ENCODE data around the gene PRKCE.

PRKCE gene

GRCh38 chr2:45723857-45724256 is 72.4 kb downstream of the PRKCE start:
- intact Hi-C loops (cut with micrococcal nuclease) = no loop called here
- no peak overlapping the region for H3K27ac Mint-ChIP-seq
- no peaks in the 10 kb centered on the region for H3K27me3 Mint-ChIP-seq
- no peaks in the 10 kb centered on the region for H3K9me3 Mint-ChIP-seq
- peaks cover 36% of the 10 kb centered on the region for H3K4me1 Mint-ChIP-seq (ENCODE audit: low read depth)
- no peaks in the 10 kb centered on the region for H3K36me3 Mint-ChIP-seq (ENCODE audit: low read depth)
- no peak overlapping the region for H3K4me3 Mint-ChIP-seq

GRCh38 chr2:45724335-45724734 is 72.9 kb downstream of the PRKCE start:
- Mint-ChIP-seq H3K36me3 (ENCODE audit: low read depth) (no peaks in the 10 kb centered on the region), H3K27ac (no peak overlapping the region), H3K9me3 (no peaks in the 10 kb centered on the region), H3K4me1 (ENCODE audit: low read depth) (peaks cover 41% of the 10 kb centered on the region), H3K27me3 (no peaks in the 10 kb centered on the region), H3K4me3 (no peak overlapping the region)
- intact Hi-C loops (cut with micrococcal nuclease) = no loop called here

- Mint-ChIP-seq H3K4me1 (ENCODE audit: low read depth) (peaks cover 49% of the 10 kb centered on the region), H3K27me3 (no peaks in the 10 kb centered on the region), H3K4me3 (no peak overlapping the region), H3K36me3 (ENCODE audit: low read depth) (no peaks in the 10 kb centered on the region), H3K9me3 (no peaks in the 10 kb centered on the region), H3K27ac (no peak overlapping the region)
- intact Hi-C loops (cut with micrococcal nuclease) = no loop called here
These were observed 74.3 kb downstream of the PRKCE start for GRCh38 chr2:45725731-45726130.

- no peak overlapping the region for H3K27ac Mint-ChIP-seq
- no peaks in the 10 kb centered on the region for H3K36me3 Mint-ChIP-seq (ENCODE audit: low read depth)
- H3K27me3 Mint-ChIP-seq = no peaks in the 10 kb centered on the region
- H3K9me3 Mint-ChIP-seq = no peaks in the 10 kb centered on the region
- no peak overlapping the region for H3K4me3 Mint-ChIP-seq
- intact Hi-C loops (cut with micrococcal nuclease) = no loop called here
- H3K4me1 Mint-ChIP-seq (ENCODE audit: low read depth) = peaks cover 49% of the 10 kb centered on the region
These were observed 74.7 kb downstream of the PRKCE start for GRCh38 chr2:45726188-45726587.

- peaks cover 48% of the 10 kb centered on the region for H3K4me1 Mint-ChIP-seq (ENCODE audit: low read depth)
- no peaks in the 10 kb centered on the region for H3K9me3 Mint-ChIP-seq
- H3K4me3 Mint-ChIP-seq = no peak overlapping the region
- H3K36me3 Mint-ChIP-seq (ENCODE audit: low read depth) = no peaks in the 10 kb centered on the region
- intact Hi-C loops (cut with micrococcal nuclease) = no loop called here
- H3K27me3 Mint-ChIP-seq = no peaks in the 10 kb centered on the region
- peak overlapping the region; percentile 39 for H3K27ac Mint-ChIP-seq
These were observed 77.0 kb downstream of the PRKCE start for GRCh38 chr2:45728458-45728942.

GRCh38 chr2:45729753-45730512 is 78.5 kb downstream of the PRKCE start:
- intact Hi-C loops (cut with micrococcal nuclease) = loop anchor here (5.0 kb wide), 1 partner anchor 37 kb away; no protein-coding TSS in a partner anchor

GRCh38 chr2:45731141-45731540 is 79.7 kb downstream of the PRKCE start:
- intact Hi-C loops (cut with micrococcal nuclease) = loop anchor here (5.0 kb wide), 1 partner anchor 36 kb away; no protein-coding TSS in a partner anchor
- H3K4me3 Mint-ChIP-seq = no peak overlapping the region
- H3K27me3 Mint-ChIP-seq = no peaks in the 10 kb centered on the region
- no peaks in the 10 kb centered on the region for H3K9me3 Mint-ChIP-seq
- peaks cover 34% of the 10 kb centered on the region for H3K4me1 Mint-ChIP-seq (ENCODE audit: low read depth)
- H3K27ac Mint-ChIP-seq = no peak overlapping the region
- H3K36me3 Mint-ChIP-seq (ENCODE audit: low read depth) = no peaks in the 10 kb centered on the region

More at GRCh38 chr2:45729753-45730512, 78.5 kb downstream of the PRKCE start:
- no peaks in the 10 kb centered on the region for H3K27me3 Mint-ChIP-seq
- H3K9me3 Mint-ChIP-seq = no peaks in the 10 kb centered on the region
- H3K4me1 Mint-ChIP-seq (ENCODE audit: low read depth) = peaks cover 41% of the 10 kb centered on the region
- peak overlapping the region; percentile 46 for H3K27ac Mint-ChIP-seq
- H3K4me3 Mint-ChIP-seq = no peak overlapping the region
- no peaks in the 10 kb centered on the region for H3K36me3 Mint-ChIP-seq (ENCODE audit: low read depth)

GRCh38 chr2:45732436-45732835 is 81.0 kb downstream of the PRKCE start:
- Mint-ChIP-seq H3K4me1 (ENCODE audit: low read depth) (peaks cover 33% of the 10 kb centered on the region), H3K9me3 (no peaks in the 10 kb centered on the region), H3K27ac (no peak overlapping the region), H3K27me3 (no peaks in the 10 kb centered on the region), H3K4me3 (no peak overlapping the region), H3K36me3 (ENCODE audit: low read depth) (no peaks in the 10 kb centered on the region)
- intact Hi-C loops (cut with micrococcal nuclease) = loop anchor here (5.0 kb wide), 1 partner anchor 35 kb away; no protein-coding TSS in a partner anchor

GRCh38 chr2:45732946-45733345 is 81.5 kb downstream of the PRKCE start:
- Mint-ChIP-seq H3K4me3 (no peak overlapping the region), H3K27me3 (no peaks in the 10 kb centered on the region), H3K27ac (no peak overlapping the region), H3K36me3 (ENCODE audit: low read depth) (no peaks in the 10 kb centered on the region), H3K4me1 (ENCODE audit: low read depth) (peaks cover 33% of the 10 kb centered on the region), H3K9me3 (no peaks in the 10 kb centered on the region)
- intact Hi-C loops (cut with micrococcal nuclease) = loop anchor here (5.0 kb wide), 1 partner anchor 34 kb away; no protein-coding TSS in a partner anchor

GRCh38 chr2:45734336-45734735 is 82.9 kb downstream of the PRKCE start:
- intact Hi-C loops (cut with micrococcal nuclease) = loop anchor here (5.0 kb wide), 1 partner anchor 33 kb away; no protein-coding TSS in a partner anchor
- Mint-ChIP-seq H3K27me3 (no peaks in the 10 kb centered on the region), H3K9me3 (no peaks in the 10 kb centered on the region), H3K36me3 (ENCODE audit: low read depth) (no peaks in the 10 kb centered on the region), H3K27ac (no peak overlapping the region), H3K4me3 (no peak overlapping the region), H3K4me1 (ENCODE audit: low read depth) (peaks cover 21% of the 10 kb centered on the region)

GRCh38 chr2:45734952-45735351 is 83.5 kb downstream of the PRKCE start:
- H3K4me1 Mint-ChIP-seq (ENCODE audit: low read depth) = peaks cover 15% of the 10 kb centered on the region
- no peaks in the 10 kb centered on the region for H3K36me3 Mint-ChIP-seq (ENCODE audit: low read depth)
- H3K9me3 Mint-ChIP-seq = no peaks in the 10 kb centered on the region
- H3K27me3 Mint-ChIP-seq = no peaks in the 10 kb centered on the region
- no peak overlapping the region for H3K27ac Mint-ChIP-seq
- H3K4me3 Mint-ChIP-seq = no peak overlapping the region
- intact Hi-C loops (cut with micrococcal nuclease) = loop anchor here (5.0 kb wide), 1 partner anchor 32 kb away; no protein-coding TSS in a partner anchor

- Mint-ChIP-seq H3K36me3 (ENCODE audit: low read depth) (no peaks in the 10 kb centered on the region), H3K9me3 (no peaks in the 10 kb centered on the region), H3K4me1 (ENCODE audit: low read depth) (peaks cover 5% of the 10 kb centered on the region), H3K27me3 (no peaks in the 10 kb centered on the region), H3K27ac (no peak overlapping the region), H3K4me3 (no peak overlapping the region)
- intact Hi-C loops (cut with micrococcal nuclease) = no loop called here
These were observed 85.6 kb downstream of the PRKCE start for GRCh38 chr2:45736757-45737704.

GRCh38 chr2:45739796-45740485 is 88.5 kb downstream of the PRKCE start:
- intact Hi-C loops (cut with micrococcal nuclease) = no loop called here
- H3K27me3 Mint-ChIP-seq = no peaks in the 10 kb centered on the region
- H3K9me3 Mint-ChIP-seq = no peaks in the 10 kb centered on the region

More at GRCh38 chr2:45739796-45740485, 88.5 kb downstream of the PRKCE start:
- H3K27ac Mint-ChIP-seq = no peak overlapping the region
- H3K4me1 Mint-ChIP-seq (ENCODE audit: low read depth) = peaks cover 2% of the 10 kb centered on the region
- no peaks in the 10 kb centered on the region for H3K36me3 Mint-ChIP-seq (ENCODE audit: low read depth)
- no peak overlapping the region for H3K4me3 Mint-ChIP-seq
